Measurements from ENCODE around the gene TLDC2.

- TF ChIP-seq CTCF (IDR thresholded peaks at IDR 0.05), result no peak
- no peak for TF ChIP-seq ZFX (IDR thresholded peaks at IDR 0.05; ENCODE audit: borderline replicate concordance)
These were observed 49.3 kb downstream of the TLDC2 start for GRCh38 chr20:36925234-36925633.
